BJ (cell line): ENCODE results near the gene TBCCD1. TPM values are rescaled to one million over a fixed set of nuclear protein-coding genes. Genes with fewer than 3 reads are reported as not detected.
"Not testable (repeated sequence)": the region's sequence is repeated elsewhere in the genome, so short reads cannot be mapped to it uniquely, and the experiment has no call there.

Source experiments
- CTCF ChIA-PET: fragments of 350-600 bp; formaldehyde crosslinking; extraction: SDS; loops from one replicate; lab custom pipeline; 2021; ENCODE audit warnings: antibody characterized with exemption, inconsistent platforms; lab: Yijun Ruan, JAX
- POLR2A ChIA-PET: fragments of 300-600 bp; sonication (Branson Sonifier 250); formaldehyde crosslinking; extraction: SDS; loops from one replicate; lab custom pipeline; 2021; ENCODE audit warnings: antibody characterized with exemption; lab: Charles Lee
- DNase-seq: peaks from one replicate; pipeline ENCODE4 v3.0.0-alpha.2; 2011; ENCODE audit warnings: low read depth
- H3K27me3 ChIP-seq: 2 replicates; pipeline ENCODE4 v1.6.0; 2011; ENCODE audit warnings: low read length; ENCODE audit not compliant: control insufficient read depth, insufficient read depth
- H3K36me3 ChIP-seq: 2 replicates; pipeline ENCODE4 v1.5.1; 2011; ENCODE audit warnings: low read length; ENCODE audit not compliant: control insufficient read depth, insufficient read depth
- H3K4me3 ChIP-seq: 2 replicates; pipeline ENCODE4 v1.5.1; 2011; ENCODE audit warnings: low read depth, mild to moderate bottlenecking, control low read depth, low read length
- CTCF ChIP-seq: IDR thresholded peaks from 2 replicates; pipeline ENCODE4 v1.5.1; 2011; ENCODE audit warnings: low read depth, mild to moderate bottlenecking, control low read depth, inconsistent platforms, low read length, moderate library complexity; ENCODE audit not compliant: insufficient read depth
- polyA plus RNA-seq: library from polyadenylated mRNA; depleted of rRNA; stranded (reverse); fragments of >200 nt; gene quantifications from 2 replicates; pipeline ENCODE4 v1.2.3, GENCODE V29; 2011

The TBCCD1 gene
- polyA plus RNA-seq, 1 experiment: 8.3 TPM

- CTCF ChIA-PET: interaction anchor here (1.7 kb wide), 1 partner anchor 44 kb away, joined by 8 read pairs; no protein-coding TSS in a partner anchor
- TF ChIP-seq CTCF: no peak
- Histone ChIP-seq H3K27me3 (no peaks in the 10 kb centered on the region), H3K36me3 (peaks cover 5% of the 10 kb centered on the region; the same call in 1 of the 2 replicates), H3K4me3 (peak overlapping the region; percentile 95)
- DNase-seq: no peak
- POLR2A ChIA-PET: interaction anchor here (0.6 kb wide), 1 partner anchor 19 kb away, joined by 3 read pairs; no protein-coding TSS in a partner anchor
These were observed 4.0 kb upstream of the TBCCD1 start for GRCh38 chr3:186570941-186571643.

- POLR2A ChIA-PET: interaction anchor here (0.6 kb wide), 2 partner anchors 20 to 507 kb away, joined by 3 read pairs; no protein-coding TSS in a partner anchor
- Histone ChIP-seq H3K36me3 (peaks cover 4% of the 10 kb centered on the region; the same call in 1 of the 2 replicates), H3K27me3 (no peaks in the 10 kb centered on the region), H3K4me3 (peak within 1 kb of the TSS; percentile 95)
- TF ChIP-seq CTCF: no peak
- CTCF ChIA-PET: interaction anchor here (0.8 to 1.7 kb wide), 2 partner anchors 45 to 592 kb away, joined by 3 to 8 read pairs; no protein-coding TSS in a partner anchor
- DNase-seq: peak; percentile 99
These were observed 3.2 kb upstream of the TBCCD1 start, which contains the start of gene DNAJB11 for GRCh38 chr3:186570096-186570940. TSS of gene DNAJB11 (plus strand) at chr3:186570720. CDS start at chr3:186570898, 178 bp downstream.

- ChIA-PET POLR2A (no interaction called here), CTCF (interaction anchor here (0.8 to 1.7 kb wide), 2 partner anchors 45 to 592 kb away, joined by 3 to 8 read pairs; no protein-coding TSS in a partner anchor)
- no peak for DNase-seq
- TF ChIP-seq CTCF: no peak
- H3K36me3 ChIP-seq: peaks cover 4% of the 10 kb centered on the region; the same call in 1 of the 2 replicates
- peak overlapping the region; percentile 68 for H3K4me3 ChIP-seq
- no peaks in the 10 kb centered on the region for H3K27me3 ChIP-seq
These were observed 2.6 kb upstream of the TBCCD1 start for GRCh38 chr3:186569779-186570095.

- H3K36me3 ChIP-seq, CTCF ChIA-PET, POLR2A ChIA-PET, H3K4me3 ChIP-seq, DNase-seq, H3K27me3 ChIP-seq: not testable (repeated sequence)
These were observed 2.2 kb upstream of the TBCCD1 start for GRCh38 chr3:186569361-186569760.

- H3K36me3 ChIP-seq: no peaks in the 10 kb centered on the region
- POLR2A ChIA-PET: no interaction called here
- peak overlapping the region; percentile 81 for H3K4me3 ChIP-seq
- no peak for DNase-seq
- no peaks in the 10 kb centered on the region for H3K27me3 ChIP-seq
- CTCF ChIA-PET: interaction anchor here (0.8 kb wide), 1 partner anchor 26 kb away, joined by 3 read pairs; no protein-coding TSS in a partner anchor
- TF ChIP-seq CTCF: no peak
These were observed 417 bp downstream of the TBCCD1 start for GRCh38 chr3:186566772-186567071.
